Large intestine (tissue), 12 donors: ENCODE data around the gene EXOC3. TPM values are rescaled to one million over a fixed set of nuclear protein-coding genes. Genes with fewer than 3 reads are reported as not detected.
A peak's percentile ranks its signal among the peaks of the same experiment; 100 is the strongest.
"Not testable (repeated sequence)": the region's sequence is repeated elsewhere in the genome, so short reads cannot be mapped to it uniquely, and the experiment has no call there.

ENCODE experiments used
- DNase-seq, 2 donors: peaks; one replicate each; pipeline versions ENCODE4 v3.0.0 to v3.0.0-alpha.2; 2013
- H3K27ac ChIP-seq: one replicate; pipeline ENCODE4 v1.5.1; 2013; ENCODE audit warnings: low read length
- H3K27me3 ChIP-seq: 2 replicates; pipeline ENCODE4 v1.6.1; 2013; ENCODE audit warnings: low read length; ENCODE audit not compliant: control insufficient read depth, insufficient read depth
- H3K36me3 ChIP-seq: 2 replicates; pipeline ENCODE4 v1.6.1; 2013; ENCODE audit warnings: low read length; ENCODE audit not compliant: control insufficient read depth, insufficient read depth
- H3K4me1 ChIP-seq: one replicate; pipeline ENCODE4 v1.6.1; 2013; ENCODE audit warnings: low read length; ENCODE audit not compliant: control insufficient read depth, insufficient read depth
- H3K4me3 ChIP-seq: one replicate; pipeline ENCODE4 v1.5.1; 2013; ENCODE audit warnings: low read length
- H3K9me3 ChIP-seq: one replicate; pipeline ENCODE4 v1.6.1; 2013; ENCODE audit warnings: mild to moderate bottlenecking, low read depth, low read length, moderate library complexity; ENCODE audit not compliant: control insufficient read depth
- WGBS: methylation state at CpG from one replicate; pipeline ENCODE4 v1.1.5; 2013; ENCODE audit warnings: low lambda C conversion rate; ENCODE audit not compliant: insufficient coverage; 5-methylcytosine and 5-hydroxymethylcytosine counted together
- long read RNA-seq, 11 donors: transcript quantifications; one replicate each; lab custom pipeline, GENCODE V29; 2026
- polyA plus RNA-seq: library from polyadenylated mRNA; unstranded; fragments of 120-200 nt; gene quantifications from one replicate; pipeline ENCODE4 v1.2.1, GENCODE V29; 2013

Gene EXOC3
- 59.1 TPM for polyA plus RNA-seq
- long read RNA-seq, donor 1, partial matches to known transcripts, result 0 of 1 reads
- long read RNA-seq, donor 1, other reads (novel, unspliced or antisense), result 0 of 1 reads
- long read RNA-seq, donor 2, transcript EXOC3-209 (13 exons, 2,825 nt), result major isoform, 8 of 56 reads
- long read RNA-seq, donor 2, partial matches to known transcripts, result 45 of 56 reads
- long read RNA-seq, donor 2, other reads (novel, unspliced or antisense), result 0 of 56 reads
- long read RNA-seq, donor 3, partial matches to known transcripts, result 11 of 16 reads
- long read RNA-seq, donor 3, other reads (novel, unspliced or antisense), result 0 of 16 reads
- long read RNA-seq, donor 4, partial matches to known transcripts, result 0 of 1 reads
- long read RNA-seq, donor 4, other reads (novel, unspliced or antisense), result 0 of 1 reads
- long read RNA-seq, donor 5, partial matches to known transcripts, result 0 of 2 reads
- long read RNA-seq, donor 5, other reads (novel, unspliced or antisense), result 0 of 2 reads
- long read RNA-seq, donor 6, partial matches to known transcripts, result 9 of 11 reads
- long read RNA-seq, donor 6, other reads (novel, unspliced or antisense), result 0 of 11 reads
- long read RNA-seq, donor 7, partial matches to known transcripts, result 5 of 7 reads
- long read RNA-seq, donor 7, other reads (novel, unspliced or antisense), result 0 of 7 reads
- long read RNA-seq, donor 8, partial matches to known transcripts, result 5 of 7 reads
- long read RNA-seq, donor 8, other reads (novel, unspliced or antisense), result 0 of 7 reads
- long read RNA-seq, donor 9, partial matches to known transcripts, result 0 of 3 reads
- long read RNA-seq, donor 9, other reads (novel, unspliced or antisense), result 0 of 3 reads
- long read RNA-seq, donor 10, partial matches to known transcripts, result 93 of 122 reads
- long read RNA-seq, donor 10, other reads (novel, unspliced or antisense), result 26 of 122 reads
- long read RNA-seq, donor 11, partial matches to known transcripts, result 24 of 25 reads
- long read RNA-seq, donor 11, other reads (novel, unspliced or antisense), result 0 of 25 reads

DNA sequence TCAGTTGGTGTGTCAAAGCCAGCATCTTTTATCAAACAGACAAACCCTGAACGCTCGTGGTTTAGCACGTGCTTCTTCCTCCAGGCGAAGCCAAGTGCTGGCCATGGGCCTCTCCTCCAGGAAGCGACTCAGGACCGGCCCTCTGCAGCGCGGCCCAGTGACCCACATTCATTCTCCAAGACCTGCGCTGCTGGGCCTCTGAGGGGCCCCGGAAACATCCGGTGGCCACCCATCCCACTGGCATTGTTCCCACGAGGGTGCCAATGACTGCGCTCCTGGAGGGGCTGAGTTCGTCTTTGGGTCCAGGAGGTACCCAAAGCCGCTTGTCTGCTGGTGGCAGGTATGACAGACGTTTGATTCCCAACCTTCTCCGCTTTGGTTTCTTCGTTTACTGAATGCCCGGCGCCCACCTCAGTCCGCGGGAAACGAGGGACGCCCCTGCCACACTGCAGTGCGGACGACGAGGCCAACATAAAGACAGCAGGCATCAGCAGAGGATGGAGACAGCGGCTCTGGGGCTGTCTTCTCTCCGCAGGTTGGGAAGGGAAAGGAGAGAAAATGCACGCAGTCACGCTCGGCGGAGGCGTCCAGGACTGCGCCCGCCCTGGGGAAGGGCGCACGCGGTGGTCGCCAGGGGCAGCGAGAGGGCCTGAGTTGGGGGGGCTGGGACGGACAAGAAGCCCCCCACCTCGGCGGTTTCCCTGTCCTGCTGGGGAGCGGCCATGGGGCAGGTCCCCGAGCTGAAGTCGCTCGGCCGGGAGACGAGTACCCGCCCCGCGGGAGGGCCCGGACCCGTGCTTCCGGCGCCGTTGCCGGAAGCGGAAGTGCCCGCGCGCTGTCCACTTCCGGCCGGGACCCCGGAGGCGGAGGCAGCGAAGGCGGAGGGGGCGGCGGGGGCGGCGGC lies at the start of gene EXOC3:
TSS of gene EXOC3 (plus strand) at position 842 of the 904 bp plus-strand sequence. CDS start 3,030 bp downstream, outside the sequence.
- Histone ChIP-seq H3K27ac (peak within 1 kb of the TSS; percentile 32), H3K9me3 (no peaks in the 10 kb centered on the region), H3K27me3 (no peaks in the 10 kb centered on the region), H3K4me1 (peaks cover 11% of the 10 kb centered on the region), H3K4me3 (peak within 1 kb of the TSS; percentile 96), H3K36me3 (peaks cover 17% of the 10 kb centered on the region)
- peak; percentile 56 to 78 for DNase-seq
- no CpG with 5 or more reads among the region's 73 CpGs for WGBS

DNA sequence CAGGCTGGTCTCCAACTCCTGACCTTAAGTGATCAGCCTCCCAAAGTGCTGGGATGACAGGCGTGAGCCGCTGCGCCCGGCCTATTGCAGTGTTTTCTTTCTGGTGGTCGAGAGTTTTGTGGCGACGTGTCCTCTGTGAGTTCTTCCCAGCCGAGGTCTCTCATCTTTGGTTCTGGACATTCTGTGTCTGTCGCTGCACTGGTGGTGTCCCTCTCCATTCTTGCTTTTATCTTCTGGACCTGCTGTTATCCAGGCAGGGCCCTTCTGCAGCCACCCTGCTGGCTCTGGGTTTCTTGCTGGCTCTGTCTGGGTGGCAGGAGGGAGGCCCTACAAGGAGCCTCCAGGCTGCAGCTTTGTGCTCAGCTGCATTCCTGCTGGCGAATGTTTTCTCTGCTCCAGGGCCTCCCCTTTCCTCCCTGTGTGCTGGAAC lies 49.1 kb upstream of the EXOC3 start:
- DNase-seq, result no peak
- Histone ChIP-seq H3K27ac (no peak overlapping the region), H3K4me1 (peaks cover 1% of the 10 kb centered on the region), H3K27me3 (no peaks in the 10 kb centered on the region), H3K9me3 (peaks cover 4% of the 10 kb centered on the region), H3K36me3 (no peaks in the 10 kb centered on the region), H3K4me3 (no peak overlapping the region)
- no CpG with 5 or more reads among the region's 10 CpGs for WGBS

DNA sequence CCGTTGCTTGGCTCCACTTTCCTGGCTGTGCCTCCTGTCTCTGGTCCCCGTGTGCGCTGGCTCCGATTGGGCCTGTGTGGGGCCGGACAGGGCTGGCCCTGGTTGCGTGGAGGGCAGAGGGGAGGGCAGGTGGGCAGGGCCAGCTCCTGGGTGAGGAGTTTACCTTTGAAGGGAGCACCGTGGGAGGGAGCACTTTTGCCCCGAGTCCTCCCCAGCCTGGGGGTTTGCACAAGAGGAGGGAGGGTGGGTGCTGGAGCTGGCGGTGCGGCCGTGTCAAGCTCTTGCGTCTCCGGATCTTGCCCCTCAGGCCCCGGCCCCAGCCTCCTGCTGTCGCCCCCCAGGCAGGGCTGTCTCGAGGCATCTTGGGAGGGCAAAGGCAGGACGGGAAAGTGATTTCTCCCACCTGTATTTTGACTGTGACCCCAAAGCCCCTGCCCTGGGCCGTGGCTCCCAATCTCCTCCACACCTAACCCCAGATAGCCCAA lies 48.3 kb upstream of the EXOC3 start:
- H3K36me3 ChIP-seq, result no peaks in the 10 kb centered on the region
- H3K4me1 ChIP-seq, result peaks cover 10% of the 10 kb centered on the region
- H3K27ac ChIP-seq, result peak overlapping the region; percentile 17
- no peak overlapping the region for H3K4me3 ChIP-seq
- H3K27me3 ChIP-seq, result peaks cover 4% of the 10 kb centered on the region
- DNase-seq, result no peak
- H3K9me3 ChIP-seq, result peaks cover 7% of the 10 kb centered on the region
- no CpG with 5 or more reads among the region's 18 CpGs for WGBS

DNA sequence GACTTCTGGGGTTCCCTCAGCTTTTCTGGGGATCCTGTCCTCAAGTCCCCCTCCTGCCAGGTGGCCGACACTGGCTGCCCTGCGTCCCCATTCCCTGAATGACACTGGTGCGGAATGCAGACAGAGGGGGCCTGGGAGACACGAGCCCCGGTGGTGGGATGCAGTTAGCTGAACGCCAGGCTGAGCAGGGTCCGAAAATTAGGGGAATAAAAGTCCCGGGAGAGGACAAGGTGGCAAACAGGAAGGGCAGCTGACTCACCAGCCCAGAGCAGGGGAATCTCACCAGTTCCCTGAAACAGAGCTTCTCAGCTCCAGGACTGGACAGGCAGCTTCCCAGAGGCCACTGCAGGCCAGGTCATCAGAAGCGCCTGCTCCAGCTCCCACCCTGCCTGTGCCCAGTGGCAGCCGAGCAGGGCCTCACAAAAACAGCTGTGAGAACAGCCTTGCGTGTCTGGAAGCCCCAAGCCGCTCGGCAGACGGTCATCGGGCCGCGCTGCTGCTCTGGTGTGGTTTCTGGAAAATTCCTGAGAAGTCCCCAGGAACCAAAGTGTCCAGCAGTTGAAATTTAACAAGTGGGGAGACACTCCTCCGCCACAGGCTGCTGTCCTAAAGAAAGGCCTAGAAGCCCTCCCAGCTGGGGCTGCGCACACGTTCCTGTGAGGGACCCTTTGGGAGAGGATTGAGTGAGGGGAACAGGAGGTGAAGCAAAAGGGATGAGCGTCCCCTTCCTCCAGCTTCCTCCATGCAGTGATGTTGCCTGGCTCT lies 47.6 kb upstream of the EXOC3 start:
- H3K4me3 ChIP-seq, result no peak overlapping the region
- no CpG with 5 or more reads among the region's 21 CpGs for WGBS
- H3K4me1 ChIP-seq, result peaks cover 16% of the 10 kb centered on the region
- H3K27ac ChIP-seq, result peak overlapping the region; percentile 17
- peaks cover 9% of the 10 kb centered on the region for H3K9me3 ChIP-seq
- H3K27me3 ChIP-seq, result peaks cover 9% of the 10 kb centered on the region
- no peaks in the 10 kb centered on the region for H3K36me3 ChIP-seq
- no peak for DNase-seq

DNA sequence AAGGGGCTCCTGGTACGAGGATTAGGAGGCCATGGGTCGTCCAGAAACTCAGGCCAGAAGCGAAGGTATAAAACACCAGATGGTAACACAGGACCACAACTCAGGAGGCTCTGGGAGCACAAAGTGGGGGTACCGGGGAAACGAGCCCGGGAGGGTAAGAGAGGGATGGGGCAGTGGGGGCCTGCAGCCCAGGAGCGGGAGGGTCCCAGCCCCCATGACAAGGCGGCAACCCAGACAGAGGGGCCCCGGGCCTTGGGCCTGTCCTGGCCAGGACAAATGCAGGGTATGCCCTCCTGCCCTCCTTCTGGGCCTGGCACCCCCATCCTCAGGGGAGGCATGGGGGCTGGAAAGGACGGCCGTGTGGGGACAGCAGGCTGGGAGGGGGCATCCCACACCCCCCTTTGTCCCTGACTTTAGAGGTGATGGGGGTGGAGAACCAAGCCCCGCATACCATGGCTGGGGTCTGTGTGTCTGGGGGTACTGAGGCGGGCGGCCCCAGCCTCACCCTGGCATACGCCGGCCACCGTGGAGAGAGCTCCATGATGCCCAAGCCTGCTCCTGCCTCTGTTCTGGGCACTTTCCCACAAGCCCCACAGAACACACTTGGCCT lies 47.0 kb upstream of the EXOC3 start:
- Histone ChIP-seq H3K4me3 (no peak overlapping the region), H3K4me1 (peaks cover 16% of the 10 kb centered on the region), H3K36me3 (no peaks in the 10 kb centered on the region), H3K27me3 (peaks cover 9% of the 10 kb centered on the region), H3K27ac (no peak overlapping the region), H3K9me3 (peaks cover 9% of the 10 kb centered on the region)
- no peak for DNase-seq
- 100% methylated on average over 1 of the region's 17 CpGs for WGBS

DNA sequence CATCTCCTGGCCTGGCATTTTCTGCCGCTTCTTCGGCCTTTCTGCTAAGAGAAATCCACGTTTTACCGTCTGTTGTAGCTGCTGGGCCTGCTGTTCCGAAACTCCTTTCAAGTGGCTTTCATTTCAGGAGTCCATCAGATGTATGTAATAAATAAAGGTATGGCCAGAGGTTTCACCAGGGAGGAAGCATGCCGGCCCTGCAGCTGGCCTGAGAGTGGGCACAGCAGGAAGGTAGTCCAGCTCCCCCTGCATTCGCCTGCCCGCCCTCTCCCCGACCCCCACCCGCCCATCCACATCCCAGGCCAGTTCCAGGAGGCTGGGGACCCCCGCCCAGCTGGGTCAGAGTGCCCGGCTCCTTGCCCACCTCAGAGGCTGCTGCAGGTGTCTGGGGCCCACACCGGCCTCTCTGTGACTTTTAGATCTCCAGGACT lies 46.4 kb upstream of the EXOC3 start:
- H3K9me3 ChIP-seq, result peaks cover 9% of the 10 kb centered on the region
- no peak overlapping the region for H3K27ac ChIP-seq
- H3K27me3 ChIP-seq, result peaks cover 9% of the 10 kb centered on the region
- no peak overlapping the region for H3K4me3 ChIP-seq
- H3K36me3 ChIP-seq, result no peaks in the 10 kb centered on the region
- peaks cover 16% of the 10 kb centered on the region for H3K4me1 ChIP-seq
- DNase-seq, result no peak
- no CpG with 5 or more reads among the region's 13 CpGs for WGBS

DNA sequence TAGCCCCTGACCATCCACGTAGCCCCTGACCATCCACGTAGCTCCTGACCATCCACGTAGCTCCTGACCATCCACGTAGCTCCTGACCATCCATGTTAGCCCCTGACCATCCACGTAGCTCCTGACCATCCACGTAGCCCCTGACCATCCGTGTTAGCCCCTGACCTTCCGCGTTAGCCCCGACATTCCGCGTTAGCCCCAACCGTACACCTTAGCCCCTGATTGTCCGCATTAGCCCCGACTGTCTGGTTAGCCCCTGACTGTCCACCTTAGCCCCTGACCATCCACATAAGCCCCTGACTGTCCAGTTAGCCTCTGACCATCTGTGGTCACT lies 44.9 kb upstream of the EXOC3 start:
- H3K27me3 ChIP-seq, H3K4me3 ChIP-seq, DNase-seq, H3K9me3 ChIP-seq, H3K36me3 ChIP-seq, H3K27ac ChIP-seq: not testable (repeated sequence)
- 96% methylated on average over 4 of the region's 15 CpGs for WGBS
- peaks cover 16% of the 10 kb centered on the region for H3K4me1 ChIP-seq

DNA sequence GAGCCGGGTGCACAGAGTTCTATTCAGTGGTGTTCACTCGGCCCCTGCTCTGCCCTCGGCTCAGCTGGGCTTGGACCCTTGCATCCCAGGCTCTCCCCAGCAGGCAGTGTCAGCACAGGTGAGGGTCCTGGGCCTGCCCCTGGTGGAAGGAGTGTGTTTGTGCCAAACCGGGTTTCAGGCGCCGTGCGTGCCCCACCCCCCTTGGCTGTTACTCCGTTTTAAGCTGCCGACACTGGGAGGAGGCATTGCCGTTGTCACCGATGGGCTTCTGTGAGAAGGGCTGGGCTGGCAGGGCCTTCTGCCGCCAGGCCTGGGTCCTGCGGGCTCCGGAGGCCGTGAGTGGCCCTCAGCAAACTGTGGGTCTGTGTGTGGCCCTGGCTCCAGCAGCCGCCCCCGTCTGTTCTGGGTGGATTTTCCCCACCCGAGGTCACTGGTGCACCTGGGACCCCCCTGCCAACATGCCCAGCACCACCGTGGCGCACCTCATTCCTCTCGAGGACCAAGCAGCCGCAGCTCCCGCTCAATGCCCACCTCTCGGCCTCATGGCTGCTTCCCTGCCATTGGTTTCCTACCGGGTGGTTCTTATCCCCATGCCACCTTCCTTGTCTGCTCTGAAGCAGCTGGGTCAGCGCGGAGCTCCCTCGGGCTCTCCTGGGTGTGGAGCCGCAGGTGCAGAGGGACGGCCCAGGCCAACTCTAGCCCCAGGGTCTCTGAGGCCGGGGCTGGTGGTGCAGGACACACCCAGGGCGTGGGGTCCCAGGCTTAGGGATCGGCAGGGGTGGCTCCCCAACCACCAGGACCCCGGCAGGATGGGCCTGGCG lies 44.3 kb upstream of the EXOC3 start:
- Histone ChIP-seq H3K27ac (peak overlapping the region; percentile 53), H3K9me3 (peaks cover 9% of the 10 kb centered on the region), H3K4me3 (no peak overlapping the region), H3K27me3 (peaks cover 9% of the 10 kb centered on the region), H3K36me3 (no peaks in the 10 kb centered on the region), H3K4me1 (peaks cover 16% of the 10 kb centered on the region)
- DNase-seq, result no peak
- 100% methylated on average over 3 of the region's 35 CpGs for WGBS
